Measurements from ENCODE around the gene IL9. TPM values are rescaled to one million over a fixed set of nuclear protein-coding genes. Genes with fewer than 3 reads are reported as not detected.
A peak's percentile ranks its signal among the peaks of the same experiment; 100 is the strongest.

Gene IL9
- total RNA-seq, 1 donor from 2014 or later, result not detected

DNA sequence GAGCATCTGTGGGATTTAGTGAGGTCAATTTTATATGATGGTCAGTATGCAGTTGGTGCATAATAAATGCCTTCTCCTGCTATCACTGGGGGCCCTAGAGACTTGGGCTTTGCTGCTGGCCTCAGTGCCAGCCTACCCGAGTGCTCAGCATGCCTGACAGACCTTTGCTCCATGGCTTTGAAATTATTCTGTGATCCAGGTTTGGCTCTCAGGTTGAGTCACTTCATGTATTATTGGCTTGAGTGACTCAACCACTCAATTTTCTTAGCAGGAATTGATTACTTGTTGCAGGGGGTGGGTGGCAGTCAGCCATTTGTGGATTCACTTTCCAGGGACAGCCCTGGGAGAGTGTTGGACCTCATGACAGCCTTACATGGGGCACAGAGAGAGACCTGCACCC, 47.7 kb downstream of the IL9 start:
- H3K27me3 ChIP-seq, result no peaks in the 10 kb centered on the region
- TF ChIP-seq, protein P1, sequence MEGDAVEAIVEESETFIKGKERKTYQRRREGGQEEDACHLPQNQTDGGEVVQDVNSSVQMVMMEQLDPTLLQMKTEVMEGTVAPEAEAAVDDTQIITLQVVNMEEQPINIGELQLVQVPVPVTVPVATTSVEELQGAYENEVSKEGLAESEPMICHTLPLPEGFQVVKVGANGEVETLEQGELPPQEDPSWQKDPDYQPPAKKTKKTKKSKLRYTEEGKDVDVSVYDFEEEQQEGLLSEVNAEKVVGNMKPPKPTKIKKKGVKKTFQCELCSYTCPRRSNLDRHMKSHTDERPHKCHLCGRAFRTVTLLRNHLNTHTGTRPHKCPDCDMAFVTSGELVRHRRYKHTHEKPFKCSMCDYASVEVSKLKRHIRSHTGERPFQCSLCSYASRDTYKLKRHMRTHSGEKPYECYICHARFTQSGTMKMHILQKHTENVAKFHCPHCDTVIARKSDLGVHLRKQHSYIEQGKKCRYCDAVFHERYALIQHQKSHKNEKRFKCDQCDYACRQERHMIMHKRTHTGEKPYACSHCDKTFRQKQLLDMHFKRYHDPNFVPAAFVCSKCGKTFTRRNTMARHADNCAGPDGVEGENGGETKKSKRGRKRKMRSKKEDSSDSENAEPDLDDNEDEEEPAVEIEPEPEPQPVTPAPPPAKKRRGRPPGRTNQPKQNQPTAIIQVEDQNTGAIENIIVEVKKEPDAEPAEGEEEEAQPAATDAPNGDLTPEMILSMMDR (IDR thresholded peaks at IDR 0.05), result no peak
- no peaks in the 10 kb centered on the region for H3K4me1 ChIP-seq
- H3K36me3 ChIP-seq, result no peaks in the 10 kb centered on the region
- H3K27ac ChIP-seq, result no peak overlapping the region
- H3K9me3 ChIP-seq, result no peaks in the 10 kb centered on the region
- H3K4me3 ChIP-seq, result no peak overlapping the region
- intact Hi-C loops (cut with DNase I), result no loop called here
- no peak for DNase-seq (ENCODE audit: low spot score in 2 of 2)

DNA sequence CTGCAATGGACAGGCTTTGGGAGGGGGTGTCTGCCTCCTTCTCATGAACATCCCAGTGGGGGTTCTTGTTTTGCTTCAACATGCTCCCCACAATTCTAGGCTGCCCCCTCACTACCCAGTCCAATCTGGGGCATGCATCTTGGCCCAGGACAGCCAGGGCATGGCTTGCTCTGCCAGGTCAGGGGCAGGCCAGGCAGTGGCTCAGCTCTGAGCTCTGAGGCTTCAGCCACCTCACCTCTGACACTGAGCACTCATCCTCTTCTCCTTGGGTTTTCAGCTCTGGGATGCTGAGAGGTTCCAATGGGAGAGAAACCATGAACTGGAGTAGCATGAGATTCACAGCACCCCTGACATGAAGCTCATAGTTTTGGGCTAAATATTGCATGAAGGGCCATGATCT, 49.3 kb downstream of the IL9 start:
- Histone ChIP-seq H3K4me3 (no peak overlapping the region), H3K4me1 (no peaks in the 10 kb centered on the region), H3K27ac (no peak overlapping the region), H3K36me3 (no peaks in the 10 kb centered on the region), H3K27me3 (no peaks in the 10 kb centered on the region), H3K9me3 (no peaks in the 10 kb centered on the region)
- DNase-seq (ENCODE audit: low spot score in 2 of 2), result no peak
- intact Hi-C loops (cut with DNase I), result no loop called here
- TF ChIP-seq, protein P1 (IDR thresholded peaks at IDR 0.05), result no peak

DNA sequence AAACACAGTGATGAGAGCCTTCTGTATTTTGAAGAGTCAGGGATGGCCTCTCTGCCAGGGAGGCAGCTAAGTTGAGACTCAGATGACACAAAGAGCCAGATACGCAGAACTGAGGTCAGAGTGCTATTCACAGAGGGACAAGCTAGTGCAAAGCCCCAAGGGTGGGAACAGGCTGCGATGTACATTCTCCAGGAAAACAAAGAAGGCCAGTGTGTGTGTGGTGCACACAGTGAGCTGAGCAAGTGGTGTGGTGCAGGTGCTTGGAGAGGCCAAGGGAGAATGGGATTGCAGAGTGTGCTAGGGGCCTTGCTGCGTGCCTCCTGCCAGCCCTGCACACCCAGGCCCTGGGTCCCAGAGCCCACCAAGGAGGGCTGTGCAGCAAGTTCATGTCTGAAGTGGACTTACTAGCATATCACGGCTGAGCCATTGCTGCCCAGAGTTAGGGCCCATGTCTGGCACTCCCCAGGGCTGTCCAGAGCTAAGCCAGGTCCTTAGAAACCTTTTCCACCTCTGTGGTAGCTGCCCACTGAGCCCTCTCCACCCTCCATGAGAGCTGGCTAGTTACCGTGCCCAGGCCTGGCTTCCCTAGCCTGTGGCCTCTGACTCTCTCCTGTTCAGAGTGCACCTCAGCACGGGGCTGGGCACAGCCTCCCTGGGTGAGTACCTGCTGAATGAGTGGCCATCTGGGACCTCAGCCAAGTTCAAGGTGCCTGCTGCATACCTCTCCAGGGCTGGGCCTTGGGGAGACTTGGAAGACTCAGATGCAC, 51.9 kb downstream of the IL9 start:
- intact Hi-C loops (cut with DNase I), result no loop called here
- no peak overlapping the region for H3K4me3 ChIP-seq
- H3K9me3 ChIP-seq, result no peaks in the 10 kb centered on the region
- no peaks in the 10 kb centered on the region for H3K4me1 ChIP-seq
- no peak overlapping the region for H3K27ac ChIP-seq
- peak in 1 of 2 donors; percentile 54 for DNase-seq (ENCODE audit: low spot score in 2 of 2)
- no peaks in the 10 kb centered on the region for H3K36me3 ChIP-seq
- no peaks in the 10 kb centered on the region for H3K27me3 ChIP-seq
- TF ChIP-seq, protein P1 (IDR thresholded peaks at IDR 0.05), result no peak

DNA sequence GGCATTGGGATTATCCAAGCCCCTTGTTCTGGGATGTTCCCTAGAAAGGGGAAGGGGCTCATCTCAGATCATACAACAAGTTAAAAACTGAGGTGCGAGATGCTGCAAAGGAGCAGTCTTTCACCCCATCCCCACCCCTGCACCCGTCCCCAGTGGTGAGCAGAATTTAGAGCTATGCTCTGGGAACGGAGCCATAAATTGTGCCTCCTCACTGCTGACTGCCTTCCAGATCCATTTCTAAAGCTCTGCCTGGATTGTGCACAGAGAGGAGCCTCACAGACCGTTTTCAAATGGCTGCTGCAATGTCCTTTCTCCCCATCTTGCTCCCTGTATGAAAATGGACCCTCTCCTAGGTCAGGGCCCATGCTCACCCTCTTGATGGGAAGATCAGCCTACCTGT, 52.9 kb downstream of the IL9 start:
- DNase-seq (ENCODE audit: low spot score in 2 of 2), result peak in 1 of 2 donors; percentile 13
- Histone ChIP-seq H3K36me3 (no peaks in the 10 kb centered on the region), H3K27me3 (no peaks in the 10 kb centered on the region), H3K27ac (no peak overlapping the region), H3K9me3 (no peaks in the 10 kb centered on the region), H3K4me3 (no peak overlapping the region), H3K4me1 (no peaks in the 10 kb centered on the region)
- intact Hi-C loops (cut with DNase I), result no loop called here
- TF ChIP-seq, protein P1 (IDR thresholded peaks at IDR 0.05), result no peak

Other genes with a start within 250 kb of the IL9 start
- gene SLC25A48, start 61.2 kb downstream of the IL9 start, total RNA-seq, result not detected
- not detected for gene LECT2, start 59.1 kb upstream of the IL9 start, total RNA-seq
- gene TGFBI, start 133.1 kb upstream of the IL9 start, total RNA-seq, result 174 TPM
- gene SMAD5, start 237.0 kb upstream of the IL9 start, total RNA-seq, result 23.8 TPM